Stimulated activated CD8-positive, alpha-beta memory T cell treated with anti-CD3 and anti-CD28 coated beads, Interleukin-7, amount 100 ng/mL, for 4 hours (primary cell): ENCODE results near the gene ADAMTS15.

Source experiments
- DNase-seq, 2 donors: peaks; one replicate each; pipeline ENCODE4 v3.0.0-alpha.2; 2020; ENCODE audit warnings: low read depth in 2 of 2

The ADAMTS15 gene

GRCh38 chr11:130448416-130449309, at the start of gene ADAMTS15:
Gene ADAMTS15 (plus strand): TSS chr11:130448645. CDS start chr11:130448974, 329 bp downstream.
- no peak for DNase-seq

GRCh38 chr11:130399196-130399595, 49.2 kb upstream of the ADAMTS15 start:
- no peak for DNase-seq

- no peak for DNase-seq
Observed at GRCh38 chr11:130400781-130401483, 47.5 kb upstream of the ADAMTS15 start.

- no peak for DNase-seq
Observed at GRCh38 chr11:130402570-130402969, 45.9 kb upstream of the ADAMTS15 start.

GRCh38 chr11:130403271-130403804, 45.1 kb upstream of the ADAMTS15 start:
- DNase-seq: no peak

GRCh38 chr11:130403967-130404366, 44.5 kb upstream of the ADAMTS15 start:
- no peak for DNase-seq

- no peak for DNase-seq
Observed at GRCh38 chr11:130404727-130405126, 43.7 kb upstream of the ADAMTS15 start.

GRCh38 chr11:130405428-130405827, 43.0 kb upstream of the ADAMTS15 start:
- no peak for DNase-seq

- no peak for DNase-seq
Observed at GRCh38 chr11:130407978-130408377, 40.5 kb upstream of the ADAMTS15 start.

- no peak for DNase-seq
Observed at GRCh38 chr11:130408401-130408890, 40.0 kb upstream of the ADAMTS15 start.

- no peak for DNase-seq
Observed at GRCh38 chr11:130408901-130409300, 39.5 kb upstream of the ADAMTS15 start.

- no peak for DNase-seq
Observed at GRCh38 chr11:130409594-130410388, 38.7 kb upstream of the ADAMTS15 start.

- no peak for DNase-seq
Observed at GRCh38 chr11:130411223-130411622, 37.2 kb upstream of the ADAMTS15 start.

- DNase-seq: no peak
Observed at GRCh38 chr11:130413405-130414106, 34.9 kb upstream of the ADAMTS15 start.

- no peak for DNase-seq
Observed at GRCh38 chr11:130414107-130415080, 34.1 kb upstream of the ADAMTS15 start.

- DNase-seq: no peak
Observed at GRCh38 chr11:130415731-130416529, 32.5 kb upstream of the ADAMTS15 start.

- DNase-seq: no peak
Observed at GRCh38 chr11:130416530-130416882, 31.9 kb upstream of the ADAMTS15 start.

- no peak for DNase-seq
Observed at GRCh38 chr11:130416906-130417305, 31.5 kb upstream of the ADAMTS15 start.

- no peak for DNase-seq
Observed at GRCh38 chr11:130418210-130418609, 30.2 kb upstream of the ADAMTS15 start.
